Measurements from ENCODE around the gene PELO. TPM values are rescaled to one million over a fixed set of nuclear protein-coding genes. Genes with fewer than 3 reads are reported as not detected.

The PELO gene
- total and polyA plus RNA-seq, 8 donors = 19.9 to 47.6 (median 24.4) TPM

- Histone ChIP-seq H3K27me3 (no peaks in the 10 kb centered on the region), H3K9me3 (no peaks in the 10 kb centered on the region), H3K4me1 (peaks cover 0 to 4% of the 10 kb centered on the region in 2 donors), H3K4me3 (no peak overlapping the region), H3K27ac (no peak overlapping the region), H3K36me3 (no peaks in the 10 kb centered on the region)
- ATAC-seq (no peak), DNase-seq (no peak)
- no peak for TF ChIP-seq CTCF (IDR thresholded peaks at IDR 0.05)
- intact Hi-C loops (cut with DNase I) = no loop called here
Observed at GRCh38 chr5:52777186-52777585, 10.5 kb upstream of the PELO start.

- no peak for TF ChIP-seq CTCF (IDR thresholded peaks at IDR 0.05)
- H3K9me3 ChIP-seq = no peaks in the 10 kb centered on the region
- ATAC-seq = no peak
- H3K4me1 ChIP-seq = peaks cover 0 to 8% of the 10 kb centered on the region in 2 donors
- H3K4me3 ChIP-seq = no peak overlapping the region
- intact Hi-C loops (cut with DNase I) = no loop called here
- H3K27me3 ChIP-seq = no peaks in the 10 kb centered on the region
- no peak overlapping the region for H3K27ac ChIP-seq
- no peaks in the 10 kb centered on the region for H3K36me3 ChIP-seq
- DNase-seq = no peak
Observed at GRCh38 chr5:52778781-52779180, 8.9 kb upstream of the PELO start.

- intact Hi-C loops (cut with DNase I) = no loop called here
- TF ChIP-seq CTCF (IDR thresholded peaks at IDR 0.05) = no peak
- Histone ChIP-seq H3K9me3 (no peaks in the 10 kb centered on the region), H3K4me3 (no peak overlapping the region), H3K27me3 (no peaks in the 10 kb centered on the region), H3K36me3 (no peaks in the 10 kb centered on the region), H3K4me1 (peaks cover 0 to 11% of the 10 kb centered on the region in 2 donors), H3K27ac (no peak overlapping the region)
- DNase-seq (no peak), ATAC-seq (no peak)
Observed at GRCh38 chr5:52779213-52779612, 8.5 kb upstream of the PELO start.

- Histone ChIP-seq H3K27ac (no peak overlapping the region), H3K36me3 (no peaks in the 10 kb centered on the region), H3K9me3 (no peaks in the 10 kb centered on the region), H3K4me1 (peaks cover 6 to 30% of the 10 kb centered on the region in 2 donors), H3K4me3 (no peak overlapping the region), H3K27me3 (peaks cover 0 to 5% of the 10 kb centered on the region in 2 donors)
- DNase-seq = no peak
- TF ChIP-seq CTCF (IDR thresholded peaks at IDR 0.05) = no peak
- no peak for ATAC-seq
- intact Hi-C loops (cut with DNase I) = loop anchor here in 1 of 2 donors (10.0 kb wide), 1 partner anchor 89 kb away; no protein-coding TSS in a partner anchor
Observed at GRCh38 chr5:52783226-52783959, 4.3 kb upstream of the PELO start.

GRCh38 chr5:52784737-52785136, 3.0 kb upstream of the PELO start:
- ATAC-seq = no peak
- Histone ChIP-seq H3K9me3 (no peaks in the 10 kb centered on the region), H3K4me1 (peaks cover 6 to 39% of the 10 kb centered on the region in 2 donors), H3K4me3 (no peak overlapping the region), H3K27ac (no peak overlapping the region), H3K36me3 (no peaks in the 10 kb centered on the region), H3K27me3 (peaks cover 0 to 7% of the 10 kb centered on the region in 2 donors)
- TF ChIP-seq CTCF (IDR thresholded peaks at IDR 0.05) = no peak
- intact Hi-C loops (cut with DNase I) = loop anchor here in 1 of 2 donors (10.0 kb wide), 1 partner anchor 90 kb away; no protein-coding TSS in a partner anchor
- DNase-seq = no peak

Measured in left lung (tissue), 10 donors.